H9 (cell line): ENCODE results near the gene PPFIBP1. TPM values are rescaled to one million over a fixed set of nuclear protein-coding genes. Genes with fewer than 3 reads are reported as not detected.

Experiments
- DNase-seq: peaks from one replicate; pipeline ENCODE4 v3.0.0-alpha.2; 2017
- H2AFZ ChIP-seq: one replicate; pipeline ENCODE4 v1.6.1; 2013; ENCODE audit warnings: mild to moderate bottlenecking, low read length, control low read depth, moderate library complexity
- H2AK5ac ChIP-seq: 2 replicates; pipeline ENCODE4 v1.6.1; 2013; ENCODE audit warnings: low read length, control low read depth, mixed read lengths; ENCODE audit not compliant: insufficient read length
- H2BK120ac ChIP-seq: one replicate; pipeline ENCODE4 v1.6.1; 2013; ENCODE audit warnings: low read depth, mild to moderate bottlenecking, low read length, control low read depth, inconsistent platforms; ENCODE audit not compliant: poor library complexity, severe bottlenecking
- H2BK12ac ChIP-seq: 2 replicates; pipeline ENCODE4 v1.6.1; 2013; ENCODE audit warnings: low read length, control low read depth, mixed read lengths, low read depth; ENCODE audit not compliant: insufficient read length
- H2BK15ac ChIP-seq: 2 replicates; pipeline ENCODE4 v1.6.1; 2013; ENCODE audit warnings: low read depth, low read length, control low read depth
- H2BK20ac ChIP-seq: one replicate; pipeline ENCODE4 v1.6.1; 2013; ENCODE audit warnings: low read depth, mild to moderate bottlenecking, low read length, control low read depth, inconsistent platforms; ENCODE audit not compliant: poor library complexity, severe bottlenecking
- H2BK5ac ChIP-seq: 2 replicates; pipeline ENCODE4 v1.6.1; 2013; ENCODE audit warnings: low read length, control low read depth, mixed read lengths; ENCODE audit not compliant: insufficient read length
- H3K14ac ChIP-seq: 2 replicates; pipeline ENCODE4 v1.6.1; 2013; ENCODE audit warnings: low read length, control low read depth; ENCODE audit not compliant: insufficient read depth
- H3K18ac ChIP-seq: 2 replicates; pipeline ENCODE4 v1.6.1; 2013; ENCODE audit warnings: low read depth, mild to moderate bottlenecking, mixed read lengths, low read length, control low read depth; ENCODE audit not compliant: insufficient read length
- H3K23ac ChIP-seq: 2 replicates; pipeline ENCODE4 v1.6.1; 2013; ENCODE audit warnings: low read length, control low read depth, mixed read lengths, low read depth; ENCODE audit not compliant: insufficient read length
- H3K23me2 ChIP-seq: 2 replicates; pipeline ENCODE4 v1.6.1; 2013; ENCODE audit warnings: low read depth, mild to moderate bottlenecking, mixed read lengths, low read length, control low read depth; ENCODE audit not compliant: insufficient read length, poor library complexity, severe bottlenecking
- H3K27ac ChIP-seq: 2 replicates; pipeline ENCODE4 v1.5.1; 2013; ENCODE audit warnings: low read length, control low read depth, mixed read lengths, low read depth; ENCODE audit not compliant: insufficient read length
- H3K27me3 ChIP-seq: 2 replicates; pipeline ENCODE4 v1.6.1; 2013; ENCODE audit warnings: low read length, control low read depth, inconsistent platforms; ENCODE audit not compliant: insufficient read depth
- H3K4ac ChIP-seq: 2 replicates; pipeline ENCODE4 v1.6.1; 2013; ENCODE audit warnings: low read depth, mild to moderate bottlenecking, control low read depth, inconsistent platforms, low read length, moderate library complexity
- H3K4me1 ChIP-seq: 2 replicates; pipeline ENCODE4 v1.6.1; 2013; ENCODE audit warnings: low read length, control low read depth, inconsistent platforms; ENCODE audit not compliant: insufficient read depth
- H3K4me2 ChIP-seq: 2 replicates; pipeline ENCODE4 v1.6.1; 2013; ENCODE audit warnings: low read length, control low read depth, mixed read lengths; ENCODE audit not compliant: insufficient read length, insufficient read depth
- H3K56ac ChIP-seq: 2 replicates; pipeline ENCODE4 v1.6.1; 2013; ENCODE audit warnings: low read depth, mild to moderate bottlenecking, mixed read lengths, low read length, control low read depth; ENCODE audit not compliant: insufficient read length
- H3K79me1 ChIP-seq: 2 replicates; pipeline ENCODE4 v1.6.1; 2013; ENCODE audit warnings: low read depth, mild to moderate bottlenecking, moderate library complexity, low read length, control low read depth, inconsistent platforms; ENCODE audit not compliant: insufficient read depth, poor library complexity, severe bottlenecking
- H3K79me2 ChIP-seq: 2 replicates; pipeline ENCODE4 v1.6.1; 2013; ENCODE audit warnings: low read length, control low read depth, inconsistent platforms; ENCODE audit not compliant: insufficient read depth
- H3K9ac ChIP-seq: 2 replicates; pipeline ENCODE4 v1.6.1; 2013; ENCODE audit warnings: low read length, control low read depth, mixed read lengths; ENCODE audit not compliant: insufficient read length; ENCODE audit errors: extremely low read depth
- H3K9me3 ChIP-seq: one replicate; pipeline ENCODE4 v1.6.1; 2013; ENCODE audit warnings: low read depth, low read length, inconsistent platforms; ENCODE audit not compliant: control insufficient read depth
- H3T11ph ChIP-seq: one replicate; pipeline ENCODE4 v1.6.1; 2013; ENCODE audit warnings: mild to moderate bottlenecking, low read length, control low read depth, inconsistent platforms
- H4K20me1 ChIP-seq: one replicate; pipeline ENCODE4 v1.6.1; 2013; ENCODE audit not compliant: control insufficient read depth, insufficient read length, insufficient read depth
- H4K5ac ChIP-seq: 2 replicates; pipeline ENCODE4 v1.6.1; 2013; ENCODE audit warnings: low read depth, mild to moderate bottlenecking, mixed read lengths, low read length, control low read depth; ENCODE audit not compliant: insufficient read length
- H4K8ac ChIP-seq: replicated peaks from 2 replicates; pipeline ENCODE4 v1.6.1; 2013; ENCODE audit warnings: low read length, control low read depth, mixed read lengths, low read depth; ENCODE audit not compliant: insufficient read length
- H4K91ac ChIP-seq: 2 replicates; pipeline ENCODE4 v1.6.1; 2013; ENCODE audit warnings: low read depth, mild to moderate bottlenecking, moderate library complexity, mixed read lengths, low read length, control low read depth; ENCODE audit not compliant: insufficient read length
- H3K27ac Mint-ChIP-seq, 3 experiments: 2 replicates in 2 of 3; 3 replicates in 1 of 3; pipeline ENCODE4 v1.8.0; 2020 to 2021; ENCODE audit warnings: mixed read lengths in 3 of 3, mild to moderate bottlenecking in 1 of 3, moderate library complexity in 1 of 3
- H3K27me3 Mint-ChIP-seq: 2 replicates; pipeline ENCODE4 v1.8.0; 2021; ENCODE audit warnings: low read depth, mild to moderate bottlenecking, moderate library complexity, mixed read lengths
- H3K36me3 Mint-ChIP-seq, 3 experiments: 2 replicates in 2 of 3; 3 replicates in 1 of 3; pipeline ENCODE4 v1.8.0; 2020 to 2021; ENCODE audit warnings: low read depth in 3 of 3, mixed read lengths in 3 of 3; ENCODE audit not compliant: insufficient read depth in 1 of 3
- H3K4me1 Mint-ChIP-seq, 2 experiments: 2 replicates each; pipeline ENCODE4 v1.8.0; 2020; ENCODE audit warnings: mixed read lengths in 2 of 2
- H3K4me3 Mint-ChIP-seq, 2 experiments: 2 replicates in 1 of 2; 3 replicates in 1 of 2; pipeline ENCODE4 v1.8.0; 2020 to 2021; ENCODE audit warnings: mild to moderate bottlenecking in 2 of 2, mixed read lengths in 2 of 2, moderate library complexity in 1 of 2
- H3K9me3 Mint-ChIP-seq, 2 experiments: 2 replicates in 1 of 2; 3 replicates in 1 of 2; pipeline ENCODE4 v1.8.0; 2020; ENCODE audit warnings: mild to moderate bottlenecking in 2 of 2, mixed read lengths in 2 of 2, moderate library complexity in 1 of 2
- CTCF ChIP-seq: fragments of 200-600 bp; sonication (generic); conservative IDR thresholded peaks from 3 replicates; pipeline ENCODE4 v1.8.0; 2021; ENCODE audit warnings: antibody characterized with exemption, mild to moderate bottlenecking
- WGBS: extraction: QIAGEN DNeasy Blood & Tissue Kit; methylation state at CpG from one replicate; pipeline ENCODE4 v1.1.7; 2013; ENCODE audit warnings: missing lambda C conversion rate, low lambda C conversion rate, mixed read lengths; ENCODE audit not compliant: insufficient read length; ENCODE audit errors: extremely low coverage; 5-methylcytosine and 5-hydroxymethylcytosine counted together
- total RNA-seq: library from RNA; stranded (reverse); gene quantifications from 2 replicates; pipeline ENCODE4 v1.2.1, GENCODE V29; 2021

Gene PPFIBP1
- total RNA-seq, 1 experiment from 2014 or later = 29.2 TPM

- Histone ChIP-seq H2AK5ac (no peak overlapping the region), H3K14ac (no peak overlapping the region), H4K20me1 (no peaks in the 10 kb centered on the region), H3K9me3 (no peaks in the 10 kb centered on the region), H3K18ac (no peak overlapping the region), H2BK120ac (no peak overlapping the region), H2AFZ (no peak overlapping the region), H3K4ac (no peak overlapping the region), H2BK12ac (no peak overlapping the region), H2BK5ac (no peak overlapping the region), H3K4me1 (no peaks in the 10 kb centered on the region; the same call in 1 of the 2 replicates), H3K23me2 (no peaks in the 10 kb centered on the region), H3K56ac (no peak overlapping the region), H3K79me1 (no peaks in the 10 kb centered on the region), H3T11ph (no peak overlapping the region), H3K9ac (no peak overlapping the region), H3K27ac (no peak overlapping the region), H3K27me3 (no peaks in the 10 kb centered on the region), H3K79me2 (no peaks in the 10 kb centered on the region; the same call in 1 of the 2 replicates), H2BK20ac (no peak overlapping the region), H4K91ac (no peak overlapping the region), H3K4me2 (no peak overlapping the region), H2BK15ac (no peak overlapping the region), H4K8ac (no peak overlapping the region), H4K5ac (no peak overlapping the region), H3K23ac (no peak overlapping the region)
- DNase-seq = no peak
- peaks cover 3 to 8% of the 10 kb centered on the region in 2 experiments; a peak in 2 of 4 replicates for H3K4me1 Mint-ChIP-seq
- H3K9me3 Mint-ChIP-seq = peaks cover 0 to 3% of the 10 kb centered on the region in 2 experiments; a peak in 2 of 5 replicates
- peaks cover 0 to 8% (median 6%) of the 10 kb centered on the region in 3 experiments; a peak in 4 of 7 replicates for H3K36me3 Mint-ChIP-seq
- no peaks in the 10 kb centered on the region for H3K27me3 Mint-ChIP-seq
- no peak overlapping the region; a peak in 1 of 7 replicates for H3K27ac Mint-ChIP-seq
- WGBS = no CpG with 5 or more reads among the region's 2 CpGs
- TF ChIP-seq CTCF = no peak
- H3K4me3 Mint-ChIP-seq = no peak overlapping the region
Observed at GRCh38 chr12:27620121-27620520, 96.1 kb downstream of the PPFIBP1 start.
